Liver (tissue), 9 donors: ENCODE data around the gene ATP2B3. TPM values are rescaled to one million over a fixed set of nuclear protein-coding genes. Genes with fewer than 3 reads are reported as not detected.

Experiments
- DNase-seq: peaks from one replicate; pipeline ENCODE4 v3.0.0-alpha.2; 2017; ENCODE audit warnings: low spot score
- H3K27ac ChIP-seq, 2 donors: one replicate each; pipeline ENCODE4 v1.7.0; 2013; ENCODE audit warnings: inconsistent platforms in 2 of 2, low read length in 2 of 2, control low read depth in 1 of 2, low read depth in 1 of 2, mild to moderate bottlenecking in 1 of 2
- H3K27me3 ChIP-seq, 4 donors: one replicate each; pipeline versions ENCODE4 v1.6.1 to v1.7.0; 2013; ENCODE audit warnings: low read length in 3 of 4, inconsistent platforms in 1 of 4, mild to moderate bottlenecking in 1 of 4, moderate library complexity in 1 of 4; ENCODE audit not compliant: control insufficient read depth in 4 of 4, insufficient read depth in 4 of 4
- H3K36me3 ChIP-seq, 4 donors: one replicate each; pipeline versions ENCODE4 v1.6.1 to v1.7.0; 2013; ENCODE audit warnings: low read length in 3 of 4, mild to moderate bottlenecking in 3 of 4, low read depth in 1 of 4, moderate library complexity in 1 of 4; ENCODE audit not compliant: control insufficient read depth in 4 of 4, insufficient read depth in 3 of 4
- H3K4me1 ChIP-seq, 4 donors: one replicate each; pipeline versions ENCODE4 v1.6.1 to v1.7.0; 2013; ENCODE audit warnings: low read length in 3 of 4, mild to moderate bottlenecking in 3 of 4, moderate library complexity in 1 of 4; ENCODE audit not compliant: control insufficient read depth in 4 of 4, insufficient read depth in 4 of 4
- H3K4me3 ChIP-seq, 3 donors: one replicate each; pipeline versions ENCODE4 v1.6.1 to v1.7.0; 2013; ENCODE audit warnings: low read length in 3 of 3, control low read depth in 1 of 3, low read depth in 1 of 3, mild to moderate bottlenecking in 1 of 3
- H3K9ac ChIP-seq, 2 donors: one replicate each; pipeline ENCODE4 v1.7.0; 2013; ENCODE audit warnings: low read length in 2 of 2, mild to moderate bottlenecking in 2 of 2, moderate library complexity in 2 of 2, control low read depth in 1 of 2, low read depth in 1 of 2
- H3K9me3 ChIP-seq, 4 donors: one replicate each; pipeline versions ENCODE4 v1.6.1 to v1.7.0; 2013; ENCODE audit warnings: low read length in 3 of 4; ENCODE audit not compliant: control insufficient read depth in 4 of 4
- FOXA1 ChIP-seq: IDR thresholded peaks from 2 replicates; pipeline ENCODE4 v1.6.1; 2016; ENCODE audit warnings: antibody characterized with exemption
- FOXA2 ChIP-seq: IDR thresholded peaks from 2 replicates; pipeline ENCODE4 v1.6.1; 2016; ENCODE audit warnings: antibody characterized with exemption
- GABPA ChIP-seq, 2 donors: IDR thresholded peaks in 1 of 2; conservative IDR thresholded peaks in 1 of 2; 2 replicates each; pipeline ENCODE4 v1.6.1; 2016; ENCODE audit warnings: antibody characterized with exemption in 2 of 2, mild to moderate bottlenecking in 1 of 2, moderate library complexity in 1 of 2
- HNF4A ChIP-seq, 2 donors: conservative IDR thresholded peaks; 2 replicates each; pipeline ENCODE4 v1.6.1; 2016; ENCODE audit warnings: antibody characterized with exemption in 2 of 2, mild to moderate bottlenecking in 2 of 2
- HNF4G ChIP-seq: IDR thresholded peaks from 2 replicates; pipeline ENCODE4 v1.6.1; 2016; ENCODE audit warnings: antibody characterized with exemption
- JUND ChIP-seq, 2 donors: IDR thresholded peaks; 2 replicates each; pipeline ENCODE4 v1.6.1; 2016; ENCODE audit warnings: antibody characterized with exemption in 2 of 2
- NR2F2 ChIP-seq: IDR thresholded peaks from 2 replicates; pipeline ENCODE4 v1.6.1; 2016; ENCODE audit warnings: antibody characterized with exemption
- RAD21 ChIP-seq, 2 donors: IDR thresholded peaks; 2 replicates each; pipeline ENCODE4 v1.6.1; 2016; ENCODE audit warnings: antibody characterized with exemption in 2 of 2, mild to moderate bottlenecking in 2 of 2
- YY1 ChIP-seq: IDR thresholded peaks from 2 replicates; pipeline ENCODE4 v1.6.1; 2016; ENCODE audit warnings: antibody characterized with exemption, mild to moderate bottlenecking
- WGBS: extraction: QIAGEN DNeasy Blood & Tissue Kit; methylation state at CpG from one replicate; pipeline ENCODE4 v1.1.7; 2013; 5-methylcytosine and 5-hydroxymethylcytosine counted together
- polyA plus RNA-seq, 2 donors: library from polyadenylated mRNA; stranded (reverse) in 1 of 2; unstranded in 1 of 2; fragments of 200-250 nt in 1 of 2; fragments of >200 nt in 1 of 2; fragmentation: Nextera tagmentation in 1 of 2; extraction: Ambion mirVana in 1 of 2; gene quantifications; one replicate each; pipeline versions ENCODE4 v1.2.1 to v1.2.3, GENCODE V29; 2013 to 2015
- total RNA-seq, 2 donors: library from RNA; depleted of rRNA; stranded (reverse); fragments of >200 nt; gene quantifications; one replicate each; pipeline ENCODE4 v1.2.3, GENCODE V29; 2014
- TF ChIP-seq, protein P1 (sequence below): IDR thresholded peaks from 2 replicates; pipeline ENCODE4 v1.6.1; 2016; ENCODE audit warnings: antibody characterized with exemption
- TF ChIP-seq, protein P2 (sequence below): IDR thresholded peaks from 2 replicates; pipeline ENCODE4 v1.6.1; 2016; ENCODE audit warnings: antibody characterized with exemption
- TF ChIP-seq, protein P3 (sequence below): IDR thresholded peaks from 2 replicates; pipeline ENCODE4 v1.6.1; 2016; ENCODE audit warnings: antibody characterized with exemption
- TF ChIP-seq, protein P4 (sequence below): fragments of 150-350 bp; IDR thresholded peaks from 2 replicates; pipeline ENCODE4 v1.5.1; 2017; ENCODE audit warnings: improper control_type of control experiment, low read depth, low read length; ENCODE audit not compliant: missing input control
- donor health status: healthy.
- donor health status: healthy.
- donor health status: healthy.
- donor health status: healthy.
- donor health status: healthy.

The ATP2B3 gene
- total and polyA plus RNA-seq, 4 donors = not detected

DNA sequence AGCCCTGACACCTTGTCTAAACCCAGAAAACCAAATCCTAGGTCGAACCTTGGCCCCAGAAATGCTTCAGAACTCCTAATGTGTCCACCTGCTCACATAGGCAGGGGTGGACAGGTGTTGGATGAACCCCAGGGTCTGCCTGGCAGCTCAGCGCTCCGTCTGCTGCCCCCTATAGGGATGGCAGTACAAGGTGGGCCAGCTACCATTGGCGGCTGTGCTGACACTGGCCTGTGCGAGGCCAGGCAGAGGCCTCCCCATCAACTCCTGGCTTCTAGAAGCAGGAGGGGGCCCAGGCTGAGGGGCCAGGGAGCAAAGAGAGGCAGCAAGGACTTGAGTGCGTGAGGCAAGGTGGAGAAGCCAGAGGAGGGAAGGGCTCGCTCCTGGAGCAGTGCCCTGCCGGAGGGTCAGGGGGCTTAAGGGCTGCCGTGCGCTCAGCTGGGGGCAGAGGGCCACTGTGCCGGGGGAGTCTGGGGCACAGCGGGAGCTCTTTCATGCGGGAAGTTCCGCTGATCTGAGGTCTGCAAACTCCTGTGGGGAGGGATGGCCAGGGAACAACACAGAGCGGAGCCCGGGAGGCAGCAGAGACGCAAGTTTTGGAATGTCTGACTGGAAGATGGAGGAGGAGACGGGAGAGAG, 60.9 kb downstream of the ATP2B3 start (continued):
- TF ChIP-seq JUND (IDR thresholded peaks at IDR 0.05) = no peak
- TF ChIP-seq, protein P1, sequence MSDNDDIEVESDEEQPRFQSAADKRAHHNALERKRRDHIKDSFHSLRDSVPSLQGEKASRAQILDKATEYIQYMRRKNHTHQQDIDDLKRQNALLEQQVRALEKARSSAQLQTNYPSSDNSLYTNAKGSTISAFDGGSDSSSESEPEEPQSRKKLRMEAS = no peak
- TF ChIP-seq HNF4A (conservative IDR thresholded peaks at IDR 0.05) = no peak
- TF ChIP-seq FOXA1 = no peak

DNA sequence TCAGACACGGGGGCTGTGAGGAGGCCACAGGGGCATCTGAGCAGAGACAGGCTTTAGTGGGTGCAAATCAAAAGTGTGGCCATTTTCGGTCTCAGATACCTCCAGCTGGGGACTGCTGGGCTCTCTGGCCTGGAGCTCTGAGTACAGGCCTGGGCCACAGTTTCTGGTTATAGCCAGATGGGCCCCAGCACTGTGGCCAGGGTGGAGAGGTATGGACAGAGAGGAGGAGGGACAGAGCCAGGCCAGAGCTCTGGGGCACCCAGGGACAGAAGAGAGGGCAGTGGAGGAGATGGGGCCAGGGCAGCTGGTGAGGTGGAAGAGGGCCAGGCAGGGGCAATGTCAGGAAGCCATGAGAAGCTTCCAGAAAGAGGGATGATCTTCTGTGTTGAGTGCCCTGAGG, 61.4 kb downstream of the ATP2B3 start:
- peaks cover 0 to 2% (median 0%) of the 10 kb centered on the region in 4 donors for H3K27me3 ChIP-seq
- no peak overlapping the region for H3K9ac ChIP-seq
- H3K4me1 ChIP-seq = peaks cover 0 to 1% (median 0%) of the 10 kb centered on the region in 4 donors
- H3K27ac ChIP-seq = no peak overlapping the region
- no peak for TF ChIP-seq RAD21 (IDR thresholded peaks at IDR 0.05)
- no peak for TF ChIP-seq FOXA1
- TF ChIP-seq HNF4A (conservative IDR thresholded peaks at IDR 0.05) = no peak
- TF ChIP-seq, protein P2, sequence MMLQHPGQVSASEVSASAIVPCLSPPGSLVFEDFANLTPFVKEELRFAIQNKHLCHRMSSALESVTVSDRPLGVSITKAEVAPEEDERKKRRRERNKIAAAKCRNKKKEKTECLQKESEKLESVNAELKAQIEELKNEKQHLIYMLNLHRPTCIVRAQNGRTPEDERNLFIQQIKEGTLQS = no peak
- TF ChIP-seq, protein P1 = no peak
- TF ChIP-seq GABPA (IDR thresholded peaks at IDR 0.05 in 1 of 2, conservative IDR thresholded peaks at IDR 0.05 in 1 of 2) = no peak
- H3K9me3 ChIP-seq = no peaks in the 10 kb centered on the region
- no peaks in the 10 kb centered on the region for H3K36me3 ChIP-seq
- H3K4me3 ChIP-seq = no peak overlapping the region
- WGBS = 80% methylated on average over 2 of the region's 2 CpGs
- DNase-seq = no peak

DNA sequence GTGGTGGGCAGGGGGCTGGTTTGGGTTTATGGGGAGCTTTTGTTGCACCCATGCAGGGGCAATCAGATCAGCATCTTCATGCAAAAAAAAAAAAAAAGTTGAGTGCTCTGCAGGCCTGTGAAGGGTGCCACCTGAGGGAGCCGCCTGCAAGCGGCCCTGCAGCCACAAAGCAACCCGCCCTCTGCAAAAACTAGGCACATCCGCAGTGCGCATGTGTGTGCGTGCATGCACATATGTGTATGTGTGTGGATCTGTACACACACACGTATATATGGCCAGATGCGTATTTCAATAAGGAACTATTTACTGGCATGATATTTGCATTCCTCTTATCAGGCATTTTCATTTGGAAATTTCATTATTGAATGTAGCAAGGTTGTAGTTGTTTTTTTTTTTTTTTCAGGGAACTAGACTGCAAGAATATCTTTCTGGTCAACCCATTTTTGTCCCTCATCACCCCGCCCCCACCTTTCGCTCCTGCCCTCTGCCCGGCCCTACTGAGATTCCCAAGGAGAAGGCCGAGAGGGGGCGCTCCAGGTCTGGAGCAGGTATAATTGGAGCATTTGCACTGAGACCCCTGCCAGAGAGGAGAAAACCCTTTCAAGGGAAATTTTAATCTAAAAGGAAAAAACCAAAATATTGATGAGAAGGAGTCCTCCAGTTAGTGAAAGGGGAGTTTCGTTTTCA, 63.4 kb downstream of the ATP2B3 start:
- 75% methylated on average over 14 of the region's 14 CpGs for WGBS
- peaks cover 0 to 1% (median 0%) of the 10 kb centered on the region in 4 donors for H3K4me1 ChIP-seq
- no peak overlapping the region for H3K4me3 ChIP-seq

More for the DNA sequence above, 63.4 kb downstream of the ATP2B3 start:
- Histone ChIP-seq H3K27me3 (peaks cover 0 to 2% (median 0%) of the 10 kb centered on the region in 4 donors), H3K9me3 (no peaks in the 10 kb centered on the region), H3K36me3 (no peaks in the 10 kb centered on the region), H3K9ac (no peak overlapping the region), H3K27ac (no peak overlapping the region)
- TF ChIP-seq FOXA1 (no peak), NR2F2 (no peak), HNF4G (no peak), RAD21 (IDR thresholded peaks at IDR 0.05) (no peak), FOXA2 (no peak), JUND (IDR thresholded peaks at IDR 0.05) (no peak), YY1 (no peak)
- TF ChIP-seq, protein P1 = no peak
- TF ChIP-seq, protein P3, sequence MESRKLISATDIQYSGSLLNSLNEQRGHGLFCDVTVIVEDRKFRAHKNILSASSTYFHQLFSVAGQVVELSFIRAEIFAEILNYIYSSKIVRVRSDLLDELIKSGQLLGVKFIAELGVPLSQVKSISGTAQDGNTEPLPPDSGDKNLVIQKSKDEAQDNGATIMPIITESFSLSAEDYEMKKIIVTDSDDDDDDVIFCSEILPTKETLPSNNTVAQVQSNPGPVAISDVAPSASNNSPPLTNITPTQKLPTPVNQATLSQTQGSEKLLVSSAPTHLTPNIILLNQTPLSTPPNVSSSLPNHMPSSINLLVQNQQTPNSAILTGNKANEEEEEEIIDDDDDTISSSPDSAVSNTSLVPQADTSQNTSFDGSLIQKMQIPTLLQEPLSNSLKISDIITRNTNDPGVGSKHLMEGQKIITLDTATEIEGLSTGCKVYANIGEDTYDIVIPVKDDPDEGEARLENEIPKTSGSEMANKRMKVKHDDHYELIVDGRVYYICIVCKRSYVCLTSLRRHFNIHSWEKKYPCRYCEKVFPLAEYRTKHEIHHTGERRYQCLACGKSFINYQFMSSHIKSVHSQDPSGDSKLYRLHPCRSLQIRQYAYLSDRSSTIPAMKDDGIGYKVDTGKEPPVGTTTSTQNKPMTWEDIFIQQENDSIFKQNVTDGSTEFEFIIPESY = no peak
- TF ChIP-seq, protein P4, sequence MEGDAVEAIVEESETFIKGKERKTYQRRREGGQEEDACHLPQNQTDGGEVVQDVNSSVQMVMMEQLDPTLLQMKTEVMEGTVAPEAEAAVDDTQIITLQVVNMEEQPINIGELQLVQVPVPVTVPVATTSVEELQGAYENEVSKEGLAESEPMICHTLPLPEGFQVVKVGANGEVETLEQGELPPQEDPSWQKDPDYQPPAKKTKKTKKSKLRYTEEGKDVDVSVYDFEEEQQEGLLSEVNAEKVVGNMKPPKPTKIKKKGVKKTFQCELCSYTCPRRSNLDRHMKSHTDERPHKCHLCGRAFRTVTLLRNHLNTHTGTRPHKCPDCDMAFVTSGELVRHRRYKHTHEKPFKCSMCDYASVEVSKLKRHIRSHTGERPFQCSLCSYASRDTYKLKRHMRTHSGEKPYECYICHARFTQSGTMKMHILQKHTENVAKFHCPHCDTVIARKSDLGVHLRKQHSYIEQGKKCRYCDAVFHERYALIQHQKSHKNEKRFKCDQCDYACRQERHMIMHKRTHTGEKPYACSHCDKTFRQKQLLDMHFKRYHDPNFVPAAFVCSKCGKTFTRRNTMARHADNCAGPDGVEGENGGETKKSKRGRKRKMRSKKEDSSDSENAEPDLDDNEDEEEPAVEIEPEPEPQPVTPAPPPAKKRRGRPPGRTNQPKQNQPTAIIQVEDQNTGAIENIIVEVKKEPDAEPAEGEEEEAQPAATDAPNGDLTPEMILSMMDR = no peak
- DNase-seq = no peak
